Measurements from ENCODE around the gene YOD1.

YOD1 gene

DNA sequence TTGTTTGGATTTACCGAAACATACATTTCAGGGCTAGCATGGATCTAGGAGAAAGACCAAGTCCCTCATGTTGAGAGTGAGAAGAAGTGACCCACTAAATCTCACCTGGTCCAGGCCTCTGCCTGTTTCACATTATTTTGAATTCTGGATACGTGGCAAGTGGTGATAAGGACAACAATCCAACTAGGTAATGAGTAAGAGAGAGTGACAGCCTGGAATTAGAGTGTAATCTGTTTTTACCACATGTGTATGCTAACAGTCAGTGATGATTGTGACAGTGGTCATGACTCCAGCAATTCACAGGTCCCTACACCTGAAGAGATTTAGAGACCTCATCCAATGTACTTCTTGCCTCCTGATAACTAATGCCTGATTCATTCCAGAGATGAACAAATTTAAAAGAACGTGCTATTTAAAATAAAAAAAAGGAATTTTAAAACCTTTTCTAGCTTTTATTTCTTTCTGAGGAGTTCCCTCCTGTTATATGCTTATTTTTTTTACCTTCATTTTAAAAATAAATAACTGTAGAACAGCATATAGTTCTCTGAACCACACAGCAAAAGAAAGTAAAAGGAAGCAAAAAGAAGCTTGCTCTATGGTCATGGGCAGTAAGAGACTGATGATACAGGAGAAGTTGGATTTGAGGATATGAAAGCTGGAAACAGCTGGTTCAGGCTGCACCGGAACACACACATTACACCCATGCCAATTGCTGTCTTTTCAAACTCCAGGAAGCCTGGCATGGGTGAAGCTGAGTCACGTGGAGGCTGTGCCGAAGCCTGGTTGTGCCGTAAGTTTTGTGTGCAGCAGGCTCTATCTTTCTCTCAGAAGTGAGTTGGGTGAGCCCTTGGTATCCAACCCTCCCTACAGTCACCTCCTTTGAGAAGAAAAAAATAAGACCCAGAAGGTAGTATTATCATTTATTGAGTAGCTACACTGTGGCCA, 33.1 kb downstream of the YOD1 start:
- no peak overlapping the region for H3K27ac ChIP-seq (ENCODE audit: low read depth, low read length)

DNA sequence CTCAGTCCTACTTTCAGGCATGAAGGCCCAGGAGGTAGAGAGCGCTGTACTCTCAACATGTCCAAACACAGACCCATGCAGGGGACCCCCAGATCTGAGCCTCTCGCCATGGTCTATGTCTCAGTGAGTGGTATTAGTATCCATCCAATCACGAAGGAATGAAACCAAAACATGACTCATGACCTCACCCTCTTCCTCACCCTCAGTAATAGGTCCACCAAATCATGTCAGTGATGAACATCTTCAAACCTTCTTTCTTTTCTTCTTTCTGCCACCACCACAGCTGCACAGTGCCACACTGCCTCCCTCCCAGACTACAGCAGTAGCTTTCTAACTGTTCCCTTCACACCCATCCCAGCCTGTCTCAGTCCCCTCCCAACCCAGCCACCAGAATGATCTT, 35.2 kb downstream of the YOD1 start:
- Histone ChIP-seq H3K36me3 (ENCODE audit: control insufficient read depth, insufficient read depth, low read length) (no peaks in the 10 kb centered on the region), H3K4me1 (ENCODE audit: control insufficient read depth, insufficient read depth, low read length) (no peaks in the 10 kb centered on the region), H3K9ac (ENCODE audit: low read depth, low read length) (no peak overlapping the region), H3K27me3 (ENCODE audit: control insufficient read depth, insufficient read depth, low read length) (no peaks in the 10 kb centered on the region), H3K9me3 (ENCODE audit: control insufficient read depth, insufficient read depth, low read length) (no peaks in the 10 kb centered on the region), H3K27ac (ENCODE audit: low read depth, low read length) (no peak overlapping the region), H3K4me3 (ENCODE audit: low read depth, low read length) (no peak overlapping the region)

More for the DNA sequence above, 33.1 kb downstream of the YOD1 start:
- Histone ChIP-seq H3K27me3 (ENCODE audit: control insufficient read depth, insufficient read depth, low read length) (no peaks in the 10 kb centered on the region), H3K4me3 (ENCODE audit: low read depth, low read length) (no peak overlapping the region), H3K36me3 (ENCODE audit: control insufficient read depth, insufficient read depth, low read length) (no peaks in the 10 kb centered on the region), H3K9ac (ENCODE audit: low read depth, low read length) (no peak overlapping the region), H3K4me1 (ENCODE audit: control insufficient read depth, insufficient read depth, low read length) (no peaks in the 10 kb centered on the region), H3K9me3 (ENCODE audit: control insufficient read depth, insufficient read depth, low read length) (no peaks in the 10 kb centered on the region)

DNA sequence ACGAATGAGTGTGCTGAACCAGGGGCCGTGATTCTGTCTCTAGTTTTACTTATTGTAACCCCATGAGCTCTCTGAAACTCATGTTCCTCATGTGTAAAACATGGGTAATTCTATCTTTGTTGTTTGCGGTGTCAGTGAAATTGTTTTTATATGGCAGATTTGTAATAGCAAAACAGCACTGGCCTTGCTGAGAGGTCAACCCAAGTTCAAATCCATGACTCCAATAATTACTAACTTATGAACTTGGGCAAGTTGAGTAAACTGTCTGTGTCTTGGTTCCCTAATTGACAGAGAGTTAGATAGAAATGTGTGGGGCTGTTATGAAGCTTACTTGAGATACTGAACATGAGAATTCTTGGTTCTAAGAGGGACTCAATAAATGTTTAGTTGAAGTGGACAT, 36.3 kb downstream of the YOD1 start:
- Histone ChIP-seq H3K4me3 (ENCODE audit: low read depth, low read length) (no peak overlapping the region), H3K9ac (ENCODE audit: low read depth, low read length) (no peak overlapping the region), H3K27ac (ENCODE audit: low read depth, low read length) (no peak overlapping the region), H3K4me1 (ENCODE audit: control insufficient read depth, insufficient read depth, low read length) (no peaks in the 10 kb centered on the region), H3K27me3 (ENCODE audit: control insufficient read depth, insufficient read depth, low read length) (no peaks in the 10 kb centered on the region), H3K36me3 (ENCODE audit: control insufficient read depth, insufficient read depth, low read length) (no peaks in the 10 kb centered on the region), H3K9me3 (ENCODE audit: control insufficient read depth, insufficient read depth, low read length) (no peaks in the 10 kb centered on the region)

DNA sequence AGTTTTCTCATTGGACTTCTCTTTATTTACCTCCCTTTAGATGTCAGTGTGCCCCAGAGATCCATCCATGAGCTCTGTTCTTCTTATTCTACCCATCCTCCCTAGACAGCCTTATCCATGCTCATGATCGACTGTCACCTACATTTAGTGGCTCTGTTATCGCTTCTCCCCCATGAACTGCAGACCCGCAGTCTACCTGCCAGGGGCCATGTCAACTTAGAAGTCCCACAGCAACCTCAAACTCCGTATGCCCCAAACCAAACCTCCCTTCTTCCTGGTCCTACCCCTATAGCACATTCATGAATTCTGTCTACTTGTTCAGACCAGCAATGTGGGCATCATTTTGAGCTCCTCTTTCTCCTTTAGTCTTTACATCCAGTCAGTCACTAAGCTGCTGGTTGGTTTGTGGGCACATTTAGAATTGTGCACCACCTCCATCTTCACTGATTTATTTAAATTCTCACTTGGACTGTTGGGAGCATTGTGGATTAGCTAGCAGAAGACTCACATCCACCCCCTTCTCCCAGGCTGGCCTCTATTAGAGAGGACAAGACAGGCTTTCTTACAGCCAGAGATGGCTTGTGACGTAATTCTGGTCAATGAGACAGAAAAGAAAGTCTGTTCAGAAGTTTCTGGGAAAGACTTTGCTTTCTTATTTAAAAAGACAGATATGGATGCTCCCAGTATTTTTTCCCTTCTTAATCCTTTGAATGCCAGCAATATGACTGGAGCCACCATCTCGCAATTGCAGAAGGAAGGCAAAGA, 37.5 kb downstream of the YOD1 start:
- H3K4me1 ChIP-seq (ENCODE audit: control insufficient read depth, insufficient read depth, low read length), result no peaks in the 10 kb centered on the region
- no peaks in the 10 kb centered on the region for H3K9me3 ChIP-seq (ENCODE audit: control insufficient read depth, insufficient read depth, low read length)
- H3K4me3 ChIP-seq (ENCODE audit: low read depth, low read length), result no peak overlapping the region
- H3K36me3 ChIP-seq (ENCODE audit: control insufficient read depth, insufficient read depth, low read length), result no peaks in the 10 kb centered on the region
- no peaks in the 10 kb centered on the region for H3K27me3 ChIP-seq (ENCODE audit: control insufficient read depth, insufficient read depth, low read length)
- H3K27ac ChIP-seq (ENCODE audit: low read depth, low read length), result no peak overlapping the region
- no peak overlapping the region for H3K9ac ChIP-seq (ENCODE audit: low read depth, low read length)

DNA sequence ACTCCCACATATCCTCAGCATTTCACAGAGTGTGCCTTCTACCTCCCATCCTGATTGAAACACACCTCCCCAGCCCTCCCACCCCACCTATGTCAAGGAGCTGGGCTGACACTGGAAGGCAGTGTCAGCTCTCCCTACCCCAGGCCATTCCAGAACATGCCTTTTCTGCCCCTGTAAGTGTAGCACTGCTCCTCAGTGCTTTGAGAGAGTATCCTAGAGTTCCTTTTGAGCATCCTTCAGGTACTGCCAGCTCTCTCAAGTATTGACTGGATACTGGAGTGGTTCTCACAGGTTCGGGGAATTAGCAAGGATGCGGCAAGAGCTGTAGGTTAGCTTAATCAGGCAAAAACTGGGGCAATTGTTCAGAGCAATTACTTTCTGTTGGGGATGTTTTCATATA, 40.3 kb downstream of the YOD1 start:
- Histone ChIP-seq H3K4me1 (ENCODE audit: control insufficient read depth, insufficient read depth, low read length) (no peaks in the 10 kb centered on the region), H3K9ac (ENCODE audit: low read depth, low read length) (no peak overlapping the region), H3K36me3 (ENCODE audit: control insufficient read depth, insufficient read depth, low read length) (no peaks in the 10 kb centered on the region), H3K4me3 (ENCODE audit: low read depth, low read length) (no peak overlapping the region), H3K27me3 (ENCODE audit: control insufficient read depth, insufficient read depth, low read length) (no peaks in the 10 kb centered on the region; the same call in 1 of the 2 replicates), H3K27ac (ENCODE audit: low read depth, low read length) (no peak overlapping the region), H3K9me3 (ENCODE audit: control insufficient read depth, insufficient read depth, low read length) (no peaks in the 10 kb centered on the region)

DNA sequence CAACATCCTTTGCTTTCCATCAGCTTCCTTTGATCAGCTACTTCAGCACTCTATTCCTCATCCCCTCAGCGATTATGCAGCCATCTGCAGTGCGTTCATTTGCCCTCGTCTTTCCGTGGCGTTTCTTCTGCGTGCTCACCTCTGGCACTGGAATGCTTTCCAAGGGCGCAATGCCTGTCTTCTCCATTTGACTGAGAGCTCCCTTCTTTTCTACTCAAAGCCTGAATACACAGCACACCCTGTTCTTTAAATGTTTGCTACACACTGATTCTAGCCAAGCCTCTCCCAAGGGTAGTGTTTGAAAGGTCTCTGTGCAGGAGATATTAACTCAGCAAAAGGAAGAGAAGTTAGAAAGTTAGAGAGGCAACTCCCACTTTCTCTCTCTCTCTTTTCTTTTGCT, 41.1 kb downstream of the YOD1 start:
- Histone ChIP-seq H3K4me1 (ENCODE audit: control insufficient read depth, insufficient read depth, low read length) (no peaks in the 10 kb centered on the region), H3K9ac (ENCODE audit: low read depth, low read length) (no peak overlapping the region), H3K36me3 (ENCODE audit: control insufficient read depth, insufficient read depth, low read length) (no peaks in the 10 kb centered on the region), H3K27ac (ENCODE audit: low read depth, low read length) (no peak overlapping the region), H3K4me3 (ENCODE audit: low read depth, low read length) (no peak overlapping the region), H3K27me3 (ENCODE audit: control insufficient read depth, insufficient read depth, low read length) (no peaks in the 10 kb centered on the region; the same call in 1 of the 2 replicates), H3K9me3 (ENCODE audit: control insufficient read depth, insufficient read depth, low read length) (no peaks in the 10 kb centered on the region)

DNA sequence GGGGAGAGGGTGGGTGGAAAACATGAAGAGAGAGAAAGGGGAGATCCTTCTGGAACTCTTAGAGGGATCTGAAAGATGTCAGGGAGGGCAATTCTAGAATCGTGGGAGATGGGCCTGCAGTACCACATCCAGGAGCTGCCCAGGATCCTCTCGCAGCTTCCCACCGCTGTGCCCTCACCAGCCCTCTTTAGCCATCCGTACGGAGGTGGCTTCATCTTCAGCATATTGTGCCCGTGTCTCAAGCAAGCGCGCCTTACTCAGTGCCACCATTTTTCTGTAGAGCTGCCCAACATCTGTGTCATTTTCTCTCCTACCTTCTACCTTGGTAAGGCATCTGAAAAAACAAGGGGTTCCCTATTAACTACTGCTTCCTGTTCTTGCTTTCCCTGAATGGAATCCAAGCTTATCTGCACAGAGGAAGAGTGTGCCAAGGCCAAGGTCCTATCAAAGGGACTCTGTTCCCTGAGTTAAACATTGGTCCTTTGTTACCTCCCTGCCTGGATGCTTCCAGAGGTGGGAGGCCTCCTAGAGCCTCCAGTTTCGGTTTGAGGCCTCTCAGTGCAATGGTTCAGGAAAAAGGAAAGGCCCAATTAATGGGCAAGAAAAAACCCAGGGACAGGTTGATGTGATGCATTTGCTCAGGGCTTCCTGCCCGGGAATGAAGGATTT, 41.7 kb downstream of the YOD1 start:
- H3K27ac ChIP-seq (ENCODE audit: low read depth, low read length), result no peak overlapping the region
- no peaks in the 10 kb centered on the region; the same call in 1 of the 2 replicates for H3K27me3 ChIP-seq (ENCODE audit: control insufficient read depth, insufficient read depth, low read length)
- no peaks in the 10 kb centered on the region for H3K36me3 ChIP-seq (ENCODE audit: control insufficient read depth, insufficient read depth, low read length)
- no peaks in the 10 kb centered on the region for H3K9me3 ChIP-seq (ENCODE audit: control insufficient read depth, insufficient read depth, low read length)
- no peak overlapping the region for H3K4me3 ChIP-seq (ENCODE audit: low read depth, low read length)
- H3K9ac ChIP-seq (ENCODE audit: low read depth, low read length), result no peak overlapping the region
- H3K4me1 ChIP-seq (ENCODE audit: control insufficient read depth, insufficient read depth, low read length), result peaks cover 3% of the 10 kb centered on the region; the same call in 1 of the 2 replicates

DNA sequence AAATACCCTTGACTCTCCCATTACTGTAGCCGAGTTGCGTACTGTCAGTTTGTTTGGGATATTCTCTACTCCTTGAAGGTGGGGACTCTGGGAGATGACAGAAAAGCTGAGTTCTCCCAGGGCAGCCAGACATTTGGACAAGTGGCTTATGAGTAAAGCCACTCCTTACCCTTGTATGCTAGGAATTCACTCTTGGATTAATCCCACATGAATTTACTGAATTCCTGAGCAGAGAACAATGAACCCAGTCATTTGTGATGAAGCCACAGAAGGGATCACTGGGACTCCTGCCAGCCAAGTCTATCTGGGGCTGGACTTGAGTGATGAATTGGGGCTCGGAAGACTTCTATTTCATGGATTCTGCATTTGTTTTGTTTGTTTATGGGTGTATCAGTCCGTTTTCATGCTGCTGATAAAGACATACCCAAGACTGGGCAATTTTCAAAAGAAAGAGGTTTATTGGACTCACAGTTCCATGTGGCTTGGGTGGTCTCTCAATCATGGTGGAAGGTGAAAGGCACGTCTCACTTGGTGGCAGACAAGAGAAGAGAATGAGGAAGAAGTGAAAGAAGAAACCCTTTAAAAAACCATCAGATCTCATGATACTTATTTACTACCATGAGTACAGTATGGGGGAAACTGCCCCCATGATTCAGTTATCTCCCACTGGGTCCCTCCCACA, 43.5 kb downstream of the YOD1 start:
- Histone ChIP-seq H3K9me3 (ENCODE audit: control insufficient read depth, insufficient read depth, low read length) (no peaks in the 10 kb centered on the region), H3K9ac (ENCODE audit: low read depth, low read length) (no peak overlapping the region), H3K4me1 (ENCODE audit: control insufficient read depth, insufficient read depth, low read length) (peaks cover 3% of the 10 kb centered on the region), H3K36me3 (ENCODE audit: control insufficient read depth, insufficient read depth, low read length) (no peaks in the 10 kb centered on the region), H3K27ac (ENCODE audit: low read depth, low read length) (no peak overlapping the region), H3K4me3 (ENCODE audit: low read depth, low read length) (no peak overlapping the region), H3K27me3 (ENCODE audit: control insufficient read depth, insufficient read depth, low read length) (no peaks in the 10 kb centered on the region; the same call in 1 of the 2 replicates)

DNA sequence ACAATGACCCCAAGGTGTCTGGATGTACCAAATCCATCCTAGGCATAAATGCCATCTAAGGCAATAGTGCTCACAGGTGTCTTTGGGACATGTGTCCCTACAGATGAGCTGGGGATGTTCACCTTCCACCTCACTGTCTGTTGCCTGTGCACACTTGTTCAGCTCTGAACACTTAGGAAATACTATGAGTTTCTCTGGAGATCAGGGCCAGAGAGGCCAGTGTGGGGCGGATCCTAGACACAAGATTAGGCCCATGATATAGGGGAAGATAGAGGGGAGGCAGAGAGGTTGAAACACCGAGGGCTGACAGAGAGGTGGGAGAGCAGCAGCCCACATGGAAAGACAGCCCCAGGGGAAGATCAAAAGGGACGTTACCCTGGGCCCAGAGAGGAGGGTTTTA, 44.1 kb downstream of the YOD1 start:
- H3K27ac ChIP-seq (ENCODE audit: low read depth, low read length), result no peak overlapping the region

DNA sequence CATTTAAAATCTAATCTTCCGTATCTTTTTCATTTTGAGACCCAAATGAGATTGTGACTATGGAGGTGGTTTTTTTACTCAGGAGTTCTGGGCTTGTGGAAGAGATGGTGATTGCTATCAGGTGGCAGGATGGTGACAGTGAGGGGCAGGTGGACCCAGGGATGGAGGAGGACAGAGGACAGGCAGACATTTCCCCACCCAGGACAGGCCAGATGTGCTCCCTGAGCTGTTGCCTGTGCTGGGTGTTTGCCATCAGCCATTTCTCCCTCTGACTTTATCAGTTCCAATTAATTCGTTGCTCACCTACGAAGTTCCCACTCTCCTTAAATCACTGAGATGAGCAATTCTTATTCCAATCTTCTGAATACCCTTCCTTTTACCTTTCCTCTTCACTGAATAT, 44.9 kb downstream of the YOD1 start:
- Histone ChIP-seq H3K9ac (ENCODE audit: low read depth, low read length) (no peak overlapping the region), H3K4me3 (ENCODE audit: low read depth, low read length) (no peak overlapping the region), H3K27ac (ENCODE audit: low read depth, low read length) (no peak overlapping the region), H3K27me3 (ENCODE audit: control insufficient read depth, insufficient read depth, low read length) (no peaks in the 10 kb centered on the region; the same call in 1 of the 2 replicates), H3K9me3 (ENCODE audit: control insufficient read depth, insufficient read depth, low read length) (no peaks in the 10 kb centered on the region), H3K4me1 (ENCODE audit: control insufficient read depth, insufficient read depth, low read length) (peaks cover 3% of the 10 kb centered on the region), H3K36me3 (ENCODE audit: control insufficient read depth, insufficient read depth, low read length) (no peaks in the 10 kb centered on the region)

More for the DNA sequence above, 44.1 kb downstream of the YOD1 start:
- Histone ChIP-seq H3K9me3 (ENCODE audit: control insufficient read depth, insufficient read depth, low read length) (no peaks in the 10 kb centered on the region), H3K4me3 (ENCODE audit: low read depth, low read length) (no peak overlapping the region), H3K9ac (ENCODE audit: low read depth, low read length) (no peak overlapping the region), H3K27me3 (ENCODE audit: control insufficient read depth, insufficient read depth, low read length) (no peaks in the 10 kb centered on the region; the same call in 1 of the 2 replicates), H3K4me1 (ENCODE audit: control insufficient read depth, insufficient read depth, low read length) (peaks cover 3% of the 10 kb centered on the region), H3K36me3 (ENCODE audit: control insufficient read depth, insufficient read depth, low read length) (no peaks in the 10 kb centered on the region)
